GM19468 (cell line): Measurements from ENCODE around the gene OTOA.
"Not testable (repeated sequence)": the region's sequence is repeated elsewhere in the genome, so short reads cannot be mapped to it uniquely, and the experiment has no call there.

ENCODE experiments used
- ATAC-seq: cut with Tn5 transposase; IDR thresholded peaks from one replicate; pipeline ENCODE4 v1.9.1; 2021; ENCODE audit warnings: mild to moderate bottlenecking, moderate library complexity, moderate number of reproducible peaks; ENCODE audit not compliant: unreplicated experiment; ENCODE audit errors: extremely low read depth

OTOA gene

GRCh38 chr16:21667575-21667974, 3.8 kb downstream of the OTOA start:
- no peak for ATAC-seq

DNA sequence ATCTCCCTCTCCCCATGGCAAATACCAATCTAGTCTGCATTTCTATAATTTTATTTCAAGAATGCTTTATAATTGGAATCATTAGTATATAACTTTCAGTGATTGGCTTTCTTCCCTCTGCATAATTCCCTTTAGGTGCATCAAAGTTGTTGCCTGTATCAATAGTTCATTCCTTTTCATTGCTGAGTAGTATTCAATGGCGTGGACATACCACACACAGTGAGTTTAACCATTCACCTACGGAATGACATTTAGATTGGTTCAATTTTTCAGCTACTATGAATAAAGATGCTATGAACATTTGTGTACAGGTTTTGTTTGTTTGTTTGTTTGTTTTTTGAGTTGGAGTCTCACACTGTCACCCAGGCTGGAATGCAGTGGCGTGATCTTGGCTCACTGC, 9.7 kb downstream of the OTOA start:
- ATAC-seq, result no peak

DNA sequence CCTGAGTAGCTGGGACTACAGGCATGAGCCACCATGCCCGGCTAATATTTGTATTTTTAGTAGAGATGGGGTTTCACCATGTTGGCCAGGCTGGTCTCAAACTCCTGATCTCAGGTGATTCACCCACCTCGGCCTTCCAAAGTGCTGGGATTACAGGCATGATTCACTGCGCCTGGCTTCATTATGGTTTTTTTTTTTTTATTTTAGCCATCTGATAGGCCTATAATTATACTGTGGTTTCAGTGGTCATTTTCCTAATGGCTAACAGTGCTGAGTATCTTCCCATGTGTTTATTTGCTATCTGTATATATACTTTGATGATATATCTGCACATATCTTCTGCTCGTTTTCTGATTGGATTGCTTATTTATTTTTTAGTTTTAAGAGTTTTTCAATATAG, 10.7 kb downstream of the OTOA start:
- not testable (repeated sequence) for ATAC-seq

- ATAC-seq, result not testable (repeated sequence)
Observed at GRCh38 chr16:21680714-21681113, 16.9 kb downstream of the OTOA start.

DNA sequence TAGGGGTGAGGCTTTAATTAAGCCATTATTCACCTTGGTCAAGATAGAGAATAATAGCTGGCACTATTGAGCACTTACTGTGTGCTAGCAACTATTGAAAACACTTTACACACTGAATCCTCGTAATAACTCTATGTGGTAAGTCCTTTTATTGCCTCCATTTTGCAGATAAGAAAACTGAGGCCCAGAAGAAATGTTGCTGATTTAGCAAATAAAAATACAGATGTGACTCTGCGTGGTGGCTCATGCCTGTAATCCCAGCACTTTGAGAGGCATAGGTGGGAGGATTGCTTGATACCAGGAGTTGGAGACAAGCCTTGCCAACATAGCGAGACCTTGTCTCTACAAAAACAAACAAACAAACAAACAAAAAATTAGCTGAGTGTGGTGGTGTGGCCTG, 19.4 kb downstream of the OTOA start:
- no peak for ATAC-seq

DNA sequence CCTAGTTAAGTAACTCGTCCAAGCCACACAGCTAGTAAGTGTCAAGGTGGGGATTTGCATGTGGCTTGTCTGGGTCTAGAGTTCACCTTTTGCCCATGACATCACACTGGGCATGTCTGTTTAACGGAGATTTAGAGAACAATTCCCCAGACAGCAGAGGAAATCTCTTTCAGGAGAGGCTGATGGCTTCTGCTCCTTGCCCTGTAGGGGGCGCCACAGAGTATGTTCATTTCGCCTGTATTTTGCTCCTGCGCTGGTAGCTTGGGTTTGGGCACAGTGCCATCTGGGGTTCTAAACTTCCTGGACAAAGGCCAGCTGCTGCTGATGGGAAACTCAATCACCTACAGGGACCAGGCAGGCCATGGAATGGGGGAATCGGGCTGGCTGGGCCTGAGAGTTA, 20.4 kb downstream of the OTOA start:
- ATAC-seq, result no peak

- ATAC-seq, result no peak
Observed at GRCh38 chr16:21685034-21685455, 21.3 kb downstream of the OTOA start.

DNA sequence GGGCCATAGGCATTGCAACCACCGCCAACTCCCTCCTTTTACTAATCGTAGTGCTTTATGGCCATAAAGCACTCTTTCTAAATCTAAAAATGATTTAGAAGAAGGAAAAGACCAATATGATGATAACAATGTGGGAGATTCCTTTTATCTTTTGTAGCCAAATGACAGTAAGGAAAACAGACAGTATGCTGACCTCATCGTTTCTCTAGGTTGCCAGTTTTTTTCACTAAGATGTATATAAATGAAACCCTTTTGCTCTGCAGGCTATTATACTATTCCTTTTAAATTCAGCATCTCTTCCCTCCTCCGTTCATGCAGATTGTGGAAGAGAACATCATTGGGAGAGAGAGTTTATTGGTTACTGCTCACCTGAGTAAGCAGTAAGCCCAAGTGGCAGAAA, 25.3 kb downstream of the OTOA start:
- ATAC-seq, result no peak

DNA sequence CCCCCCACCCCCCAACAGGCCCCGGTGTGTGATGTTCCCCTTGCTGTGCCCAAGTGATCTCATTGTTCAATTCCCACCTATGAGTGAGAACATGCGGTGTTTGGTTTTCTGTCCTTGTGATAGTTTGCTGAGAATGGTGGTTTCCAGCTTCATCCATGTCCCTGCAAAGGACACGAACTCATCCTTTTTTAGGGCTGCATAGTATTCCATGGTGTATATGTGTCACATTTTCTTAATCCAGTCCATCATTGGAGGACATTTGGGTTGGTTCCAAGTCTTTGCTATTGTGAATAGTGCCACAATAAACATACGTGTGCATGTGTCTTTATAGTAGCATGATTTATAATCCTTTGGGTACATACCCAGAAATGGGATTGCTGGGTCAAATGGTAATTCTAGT, 27.2 kb downstream of the OTOA start:
- not testable (repeated sequence) for ATAC-seq

DNA sequence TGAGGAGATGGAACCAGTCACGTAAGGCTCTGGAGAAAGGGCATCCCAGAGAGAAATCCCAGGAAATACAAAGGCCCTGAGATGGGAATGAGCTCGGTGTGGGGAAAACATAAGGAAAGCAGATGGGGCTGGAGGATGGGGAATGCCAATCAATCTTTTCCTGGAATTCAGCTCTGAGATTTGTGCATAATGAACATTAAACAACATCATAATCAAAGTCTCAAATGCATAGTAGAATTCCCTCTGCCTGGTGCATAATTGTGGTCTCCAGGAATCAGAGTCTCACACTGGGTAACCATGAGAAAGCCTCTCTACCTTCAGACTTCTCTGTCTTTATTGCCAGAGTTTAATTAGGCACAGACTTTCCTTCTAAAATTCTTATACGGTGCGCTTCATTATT, 30.8 kb downstream of the OTOA start:
- ATAC-seq, result no peak

GRCh38 chr16:21697032-21697431, 33.3 kb downstream of the OTOA start:
- no peak for ATAC-seq

DNA sequence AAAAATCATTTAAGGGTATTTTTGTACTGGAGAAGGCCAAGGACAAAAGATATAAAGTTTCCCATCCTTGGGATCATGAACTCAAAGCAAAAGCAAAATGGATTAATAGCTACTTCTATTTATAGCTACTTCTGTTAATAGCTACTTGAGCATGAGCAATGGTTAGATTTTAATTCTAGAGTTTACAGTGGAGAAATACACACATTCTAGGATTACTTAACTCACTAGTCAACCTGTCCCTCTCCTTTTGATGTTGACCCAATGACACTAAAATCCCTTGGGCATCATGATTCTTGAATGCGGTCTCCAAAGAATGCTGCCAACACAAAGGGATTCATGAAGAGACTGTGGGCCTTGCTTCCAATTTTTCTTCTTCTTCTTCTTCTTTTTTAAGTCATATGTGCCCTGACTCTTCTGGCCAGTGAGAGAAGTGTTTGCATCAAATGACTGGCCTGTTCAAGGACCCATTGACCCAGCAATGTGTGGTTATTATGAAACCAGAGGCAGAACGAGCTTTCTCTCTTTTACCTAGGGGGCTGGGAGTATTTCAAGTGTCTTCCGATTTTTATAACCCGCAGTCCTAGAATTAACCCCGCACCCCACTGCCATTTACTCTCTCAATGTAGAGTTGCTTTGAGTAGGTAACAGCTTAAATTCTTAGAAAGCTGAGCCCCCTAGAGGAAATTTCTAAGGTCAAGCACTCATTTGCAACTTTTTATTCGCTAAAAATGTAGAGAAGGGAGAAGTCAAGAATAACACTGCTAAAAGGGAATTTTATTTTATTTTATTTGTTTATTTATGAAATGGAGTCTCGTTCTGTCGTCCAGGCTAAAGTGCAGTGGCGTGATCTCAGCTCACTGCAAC, 34.6 kb downstream of the OTOA start:
- no peak for ATAC-seq

- ATAC-seq, result no peak
Observed at GRCh38 chr16:21701271-21701670, 37.5 kb downstream of the OTOA start.

DNA sequence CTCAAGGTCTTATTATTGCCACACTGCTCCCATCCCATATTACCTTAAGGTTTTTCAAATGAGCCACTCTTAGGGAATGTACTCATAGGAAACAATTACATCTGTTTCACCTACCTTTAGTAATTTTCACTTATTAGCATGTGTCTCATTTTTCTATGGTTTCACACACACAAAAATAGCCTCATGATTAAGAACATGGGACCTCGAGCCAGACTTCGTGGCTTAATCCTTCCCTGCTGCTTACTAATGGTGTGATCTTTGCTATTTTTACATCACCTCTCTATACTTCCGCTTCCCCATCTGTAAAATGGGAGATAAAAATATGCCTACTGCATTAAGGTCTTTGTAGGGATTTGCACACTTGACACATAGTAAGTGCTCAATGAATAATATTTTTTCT, 38.5 kb downstream of the OTOA start:
- no peak for ATAC-seq

- no peak for ATAC-seq
Observed at GRCh38 chr16:21703156-21703555, 39.4 kb downstream of the OTOA start.

GRCh38 chr16:21703589-21704174, 39.9 kb downstream of the OTOA start:
- ATAC-seq, result peak; percentile 32

DNA sequence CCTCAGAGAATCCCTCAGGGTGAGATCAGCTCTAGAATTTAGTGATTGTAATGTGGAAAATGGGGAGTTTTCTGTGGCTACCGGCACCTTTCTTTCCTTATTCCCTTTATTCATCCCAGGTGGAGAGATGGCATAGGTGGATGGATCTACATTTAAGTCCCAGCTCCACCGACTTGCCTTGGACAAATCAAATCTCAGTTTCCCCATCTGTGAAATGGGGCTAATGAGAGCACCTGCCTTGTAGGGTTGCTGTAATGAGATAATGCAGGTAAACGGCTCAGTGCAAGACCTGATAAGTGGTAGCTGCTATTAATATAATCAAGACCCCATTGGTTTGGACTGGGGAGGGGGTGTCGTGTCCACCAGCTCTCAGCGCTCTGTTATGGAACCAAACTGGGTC, 40.5 kb downstream of the OTOA start:
- ATAC-seq, result no peak

- no peak for ATAC-seq
Observed at GRCh38 chr16:21704733-21705132, 41.0 kb downstream of the OTOA start.

DNA sequence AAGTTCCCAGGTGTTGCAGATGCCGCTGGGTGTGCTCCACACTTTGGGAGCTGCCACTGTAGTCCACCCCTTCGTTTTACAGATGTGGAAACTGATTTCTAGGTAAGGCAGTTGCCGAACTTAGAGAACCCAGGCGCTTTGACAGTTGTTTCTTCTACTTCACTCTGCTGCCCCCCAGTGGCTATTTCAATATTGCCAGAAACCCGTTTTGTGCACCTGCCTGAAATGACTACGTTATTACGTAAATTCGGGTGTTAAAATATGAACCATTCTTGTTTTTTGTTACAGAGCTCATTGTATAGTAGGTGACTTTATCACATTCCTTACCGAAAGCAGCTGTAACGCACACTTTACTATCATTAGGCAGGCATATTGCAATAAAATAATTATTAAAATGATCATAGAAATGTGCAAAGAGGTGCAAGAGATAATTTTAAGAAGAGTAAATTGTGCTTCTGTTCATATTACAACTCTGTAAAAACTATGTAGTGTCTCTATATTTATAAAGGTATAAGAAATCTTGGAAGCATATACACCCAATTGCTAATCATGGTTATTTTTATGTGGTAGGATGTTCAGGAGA, 44.9 kb downstream of the OTOA start:
- ATAC-seq, result no peak

DNA sequence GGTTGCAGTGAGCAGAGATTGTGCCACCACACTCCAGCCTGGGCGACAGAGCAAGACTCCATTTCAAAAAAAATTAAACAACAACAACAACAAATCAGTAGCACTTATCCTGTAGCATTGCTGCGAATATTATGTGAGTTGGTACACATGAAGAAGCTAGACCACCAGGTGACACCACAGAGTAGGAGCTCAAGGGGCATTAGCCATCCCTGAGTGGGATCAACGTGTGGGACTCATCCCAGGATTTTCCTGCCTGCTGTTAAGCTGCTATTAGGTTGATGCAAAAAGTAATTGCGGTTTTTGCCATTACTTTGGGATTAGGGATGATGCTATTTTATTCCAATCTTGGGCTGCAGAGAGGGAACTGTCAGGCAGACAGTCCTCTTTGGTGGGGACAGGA, 47.2 kb downstream of the OTOA start:
- no peak for ATAC-seq

DNA sequence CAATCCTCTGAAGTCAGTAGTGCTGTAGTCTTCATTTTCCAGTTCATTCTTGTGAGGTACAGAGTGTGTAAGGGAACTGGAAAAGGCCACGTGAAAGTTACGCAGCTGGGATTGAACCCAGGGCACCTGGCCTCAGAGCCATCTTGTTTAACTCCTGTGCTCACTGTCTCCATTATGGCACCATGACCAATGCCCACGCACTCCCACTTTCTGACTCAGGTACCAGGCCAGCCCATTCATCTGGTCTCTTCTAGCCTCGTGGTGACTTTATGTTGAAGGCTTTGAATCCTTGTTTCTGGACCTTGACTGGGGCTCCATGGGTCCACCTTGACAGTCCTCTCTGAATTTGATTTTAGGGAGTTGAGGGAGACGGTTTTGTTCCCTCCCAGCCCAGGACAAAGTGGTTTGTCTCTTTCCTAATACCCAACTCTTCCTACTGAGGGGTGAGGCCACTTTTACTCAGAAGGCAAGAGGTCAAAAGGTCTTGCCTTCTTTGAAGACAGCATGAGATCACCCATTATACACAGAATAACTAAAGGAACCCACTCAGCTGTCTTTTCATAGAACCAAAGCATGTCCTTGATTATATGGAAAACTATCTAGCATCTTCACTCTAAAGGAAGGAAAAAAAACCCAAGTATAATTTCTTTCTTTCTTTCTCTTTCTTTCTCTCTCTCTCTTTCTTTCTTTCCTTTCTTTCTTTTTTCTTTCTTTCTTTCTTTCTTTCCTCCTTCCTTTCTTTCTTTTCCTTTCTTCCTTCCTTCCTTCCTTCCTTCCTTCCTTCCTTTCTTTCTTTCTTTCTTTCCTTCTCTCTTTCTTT, 50.0 kb downstream of the OTOA start:
- ATAC-seq, result no peak
